GM12878 (cell line): ENCODE data around the gene GBP2. TPM values are rescaled to one million over a fixed set of nuclear protein-coding genes. Genes with fewer than 3 reads are reported as not detected.
"Not testable (repeated sequence)": the region's sequence is repeated elsewhere in the genome, so short reads cannot be mapped to it uniquely, and the experiment has no call there.

Source experiments
- ATAC-seq: fragments of 200-7000 bp; cut with Tn5 transposase; 3 replicates; pipeline ENCODE4 v1.9.1; 2020; ENCODE audit warnings: mild to moderate bottlenecking, moderate library complexity
- BruUV-seq: library from RNA; stranded (reverse); fragments of 400-500 nt; replicated peaks from 2 replicates; lab custom pipeline; 2021; lab: Mats Ljungman, UMichigan
- CTCF ChIA-PET: fragments of 300-600 bp; sonication (Branson Sonifier 250); formaldehyde crosslinking; extraction: SDS; loops from one replicate; lab custom pipeline; 2021; ENCODE audit warnings: inconsistent platforms; lab: Yijun Ruan, JAX
- POLR2A ChIA-PET: fragments of 350-600 bp; formaldehyde crosslinking; extraction: SDS; loops from one replicate; lab custom pipeline; 2021; ENCODE audit warnings: inconsistent platforms; lab: Charles Lee
- RAD21 ChIA-PET: fragments of 300-600 bp; sonication (Branson Sonifier 250); formaldehyde crosslinking; loops from one replicate; lab custom pipeline; 2023; ENCODE audit warnings: antibody characterized with exemption; ENCODE audit not compliant: unreplicated experiment; lab: Charles Lee
- SMC1A ChIA-PET: fragments of 300-600 bp; sonication (Branson Sonifier 250); formaldehyde crosslinking; loops from one replicate; lab custom pipeline; 2023; ENCODE audit not compliant: unreplicated experiment, uncharacterized antibody; lab: Charles Lee
- DNase-seq: peaks from one replicate; pipeline ENCODE4 v3.0.0-alpha.2; 2011; ENCODE audit warnings: low read depth, low spot score
- FAIRE-seq: peaks from 3 replicates; lab custom pipeline; 2011; peaks lifted over from hg19 to GRCh38; lab: Jason Lieb, UNC
- H2AFZ ChIP-seq: 2 replicates; pipeline ENCODE4 v1.6.0; 2011; ENCODE audit warnings: low read depth, low read length, control low read depth; ENCODE audit not compliant: control insufficient read depth
- H3K27ac ChIP-seq: 2 replicates; pipeline ENCODE4 v1.5.1; 2011; ENCODE audit warnings: control low read depth; ENCODE audit not compliant: control insufficient read depth, insufficient read depth
- H3K27me3 ChIP-seq, 2 experiments: replicated peaks in 1 of 2; 2 replicates each; pipeline versions ENCODE4 v1.6.0 to v1.6.1; 2011; ENCODE audit warnings: low read length in 1 of 2; ENCODE audit not compliant: control insufficient read depth in 2 of 2, insufficient read depth in 2 of 2
- H3K36me3 ChIP-seq, 2 experiments: 2 replicates each; pipeline ENCODE4 v1.5.1; 2011; ENCODE audit warnings: low read length in 1 of 2; ENCODE audit not compliant: control insufficient read depth in 2 of 2, insufficient read depth in 2 of 2
- H3K4me1 ChIP-seq: 2 replicates; pipeline ENCODE4 v1.6.1; 2011; ENCODE audit warnings: mild to moderate bottlenecking, low read length, moderate library complexity, mixed read lengths; ENCODE audit not compliant: control insufficient read depth, insufficient read depth
- H3K4me2 ChIP-seq: 2 replicates; pipeline ENCODE4 v1.6.0; 2011; ENCODE audit warnings: control low read depth; ENCODE audit not compliant: control insufficient read depth, insufficient read depth
- H3K4me3 ChIP-seq: fragments of 200-600 bp; sonication (generic); 2 replicates; pipeline ENCODE4 v1.5.1; 2016
- H3K79me2 ChIP-seq: 2 replicates; pipeline ENCODE4 v1.6.0; 2011; ENCODE audit warnings: low read length; ENCODE audit not compliant: control insufficient read depth, insufficient read depth
- H3K9ac ChIP-seq: 2 replicates; pipeline ENCODE4 v1.8.0; 2011; ENCODE audit warnings: low read length, control low read depth, mixed read lengths; ENCODE audit not compliant: control insufficient read depth, insufficient read depth
- H3K9me3 ChIP-seq: replicated peaks from 3 replicates; pipeline ENCODE4 v1.5.1; 2011; ENCODE audit warnings: mild to moderate bottlenecking, low read length; ENCODE audit not compliant: control insufficient read depth, insufficient read depth
- H4K20me1 ChIP-seq: 2 replicates; pipeline ENCODE4 v1.6.0; 2011; ENCODE audit not compliant: control insufficient read depth, insufficient read depth
- NFYB ChIP-seq: IDR thresholded peaks from 2 replicates; pipeline ENCODE4 v1.6.1; 2011; ENCODE audit warnings: low read depth, mild to moderate bottlenecking, low read length, improper control_type of control experiment, moderate library complexity; ENCODE audit not compliant: insufficient read depth
- ZBTB33 ChIP-seq: fragments of 450-650 bp; IDR thresholded peaks from 2 replicates; pipeline ENCODE4 v1.6.1; 2017; ENCODE audit warnings: mild to moderate bottlenecking
- WGBS: methylation state at CpG from one replicate; pipeline ENCODE4 v1.1.6; 2016; ENCODE audit warnings: low lambda C conversion rate; ENCODE audit not compliant: insufficient replicate concordance, insufficient coverage; ENCODE audit errors: missing lambda C conversion rate; 5-methylcytosine and 5-hydroxymethylcytosine counted together
- in situ Hi-C: fragments of 300-500 bp; cut with MboI; formaldehyde crosslinking; loops from 9 replicates; pipeline ENCODE4 v1.14.3; 2018; ENCODE audit warnings: mixed read lengths
- intact Hi-C: fragments of 100-400 bp; cut with micrococcal nuclease; formaldehyde crosslinking; loops from one replicate; pipeline ENCODE4 v1.14.2; 2022; ENCODE audit not compliant: unreplicated experiment
- polyA plus RNA-seq, 11 experiments: library from polyadenylated mRNA; depleted of rRNA in 4 of 11; unstranded in 6 of 11; stranded (reverse) in 5 of 11; fragments of >200 nt; fragmentation: Nextera tagmentation in 4 of 11; fragmentation: Illumina TruSeq in 1 of 11; extraction: Ambion mirVana in 4 of 11; extraction: Trizol in 1 of 11; gene quantifications; 1 replicate in 1 of 11; 2 replicates in 10 of 11; pipeline versions ENCODE4 v1.2.1 to v1.2.3, GENCODE V29; 2011 to 2016; ENCODE audit warnings: inconsistent platforms in 2 of 11, missing spikeins in 2 of 11, low read depth in 1 of 11
- total RNA-seq, 4 experiments: library from RNA; depleted of rRNA in 3 of 4; stranded (reverse); fragments of >200 nt in 3 of 4; fragmentation: Illumina TruSeq in 1 of 4; extraction: Trizol in 1 of 4; gene quantifications; 2 replicates each; pipeline versions ENCODE4 v1.2.1 to v1.2.3, GENCODE V29; 2013 to 2021

Gene GBP2
- total and polyA plus RNA-seq, 10 of the 15 experiments (the other 5 are each of a cell fraction or from before 2014, with no cell fraction given), result 1.6 to 5.9 (median 3.2) TPM

DNA sequence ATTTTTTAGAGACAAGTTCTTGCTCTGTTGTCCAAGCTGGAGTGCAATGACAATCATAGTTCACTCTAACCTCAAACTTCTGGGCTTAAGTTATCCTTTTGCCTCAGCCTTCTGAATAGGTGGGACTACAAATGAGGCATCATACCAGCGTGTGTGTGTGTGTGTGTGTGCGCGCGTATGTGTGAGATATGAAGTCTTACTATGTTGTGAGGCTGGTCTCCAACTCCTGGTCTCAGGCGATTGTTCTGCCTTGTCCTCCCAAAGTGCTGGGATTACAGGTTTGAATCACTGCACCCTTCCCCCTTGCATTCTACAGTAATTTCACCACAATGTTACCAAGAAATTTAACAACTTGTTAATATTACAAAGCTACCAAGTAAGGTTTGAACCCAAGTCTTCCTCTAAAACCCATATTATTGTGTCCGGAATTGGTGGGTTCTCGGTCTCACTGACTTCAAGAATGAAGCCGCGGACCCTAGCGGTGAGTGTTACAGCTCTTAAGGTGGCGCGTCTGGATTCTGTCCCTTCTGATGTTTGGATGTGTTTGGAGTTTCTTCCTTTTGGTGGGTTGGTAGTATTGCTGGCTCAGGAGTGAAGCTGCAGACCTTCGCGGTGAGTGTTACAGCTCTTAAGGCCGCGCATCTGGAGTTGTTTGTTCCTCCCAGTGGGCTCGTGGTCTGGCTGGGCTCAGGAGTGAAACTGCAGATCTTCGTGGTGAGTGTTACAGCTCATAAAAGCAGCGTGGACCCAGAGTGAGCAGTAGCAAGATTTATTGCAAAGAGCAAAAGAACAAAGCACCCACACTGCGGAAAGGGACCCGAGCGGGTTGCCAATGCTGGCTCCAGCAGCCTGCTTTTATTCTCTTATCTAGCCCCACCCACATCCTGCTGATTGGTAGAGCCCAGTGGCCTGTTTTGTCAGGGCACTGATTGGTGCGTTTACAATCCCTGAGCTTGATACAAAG, 970 bp upstream of the GBP2 start:
- H3K9me3 ChIP-seq, DNase-seq, H3K4me2 ChIP-seq, H3K9ac ChIP-seq, BruUV-seq, H3K4me3 ChIP-seq, POLR2A ChIA-PET, H3K27ac ChIP-seq, intact Hi-C loops, H3K79me2 ChIP-seq, H3K36me3 ChIP-seq, H3K27me3 ChIP-seq, H3K4me1 ChIP-seq, H4K20me1 ChIP-seq, FAIRE-seq, ATAC-seq, in situ Hi-C loops: not testable (repeated sequence)
- ChIA-PET RAD21 (interaction anchor here (0.8 kb wide), 1 partner anchor 72 kb away, joined by 3 read pairs; the partner anchor contains the start of gene GBP4), SMC1A (interaction anchor here (0.6 to 0.7 kb wide), 2 partner anchors 73 to 548 kb away, joined by 3 to 4 read pairs; no protein-coding TSS in a partner anchor), CTCF (interaction anchor here (0.9 to 2.3 kb wide), 2 partner anchors 9 to 231 kb away, joined by 3 to 5 read pairs; no protein-coding TSS in a partner anchor)
- peak overlapping the region; percentile 19 for H2AFZ ChIP-seq
- TF ChIP-seq NFYB, result 0 out of 2 replicates have a peak, but pooled peaks have one; percentile 20
- TF ChIP-seq ZBTB33, result peak; percentile 45; the same call in 1 of the 2 replicates
- 78% methylated on average over 23 of the region's 23 CpGs for WGBS
